Ecto neural progenitor cell (in vitro differentiated cells): ENCODE results near the gene CCBE1.

Experiments used
- DNase-seq: peaks from one replicate; pipeline ENCODE4 v3.0.0-alpha.2; 2018; ENCODE audit warnings: low spot score

CCBE1 gene

DNA sequence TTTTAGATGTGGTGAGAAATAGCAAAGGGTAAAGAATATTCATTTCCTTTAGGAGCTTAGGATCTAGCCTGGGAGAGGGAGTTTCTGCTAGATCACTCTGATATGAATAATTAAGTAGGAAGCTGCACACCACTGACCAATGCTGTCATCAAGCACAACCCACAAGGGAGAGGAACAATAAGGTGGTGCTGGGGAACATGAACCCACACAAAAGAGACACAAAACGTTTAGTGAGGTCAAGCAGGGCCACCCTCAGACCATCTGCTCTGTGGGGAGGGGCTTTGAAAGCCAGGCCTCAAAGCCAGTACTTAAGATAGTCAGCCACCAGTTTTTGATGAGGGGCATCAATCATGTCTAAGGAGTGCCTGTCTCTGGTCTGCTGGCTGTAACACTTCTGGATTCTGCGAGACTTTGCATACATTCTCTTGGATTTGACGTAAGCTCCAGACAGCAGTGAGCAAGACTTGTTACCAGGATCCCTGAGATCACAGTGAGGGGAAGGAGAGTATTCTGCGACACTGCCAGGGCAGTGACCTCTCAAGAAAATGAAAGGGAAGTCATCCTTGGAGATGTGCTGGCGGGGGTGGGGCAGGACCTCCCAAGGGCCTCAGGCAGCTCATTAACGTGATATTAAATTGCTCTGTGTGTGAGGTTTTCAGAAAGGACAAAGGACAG, 127.0 kb downstream of the CCBE1 start:
- peak; percentile 51 for DNase-seq

GRCh38 chr18:59569390-59569791, 127.8 kb downstream of the CCBE1 start:
- DNase-seq, result no peak

GRCh38 chr18:59567431-59567830, 129.8 kb downstream of the CCBE1 start:
- DNase-seq, result no peak

DNA sequence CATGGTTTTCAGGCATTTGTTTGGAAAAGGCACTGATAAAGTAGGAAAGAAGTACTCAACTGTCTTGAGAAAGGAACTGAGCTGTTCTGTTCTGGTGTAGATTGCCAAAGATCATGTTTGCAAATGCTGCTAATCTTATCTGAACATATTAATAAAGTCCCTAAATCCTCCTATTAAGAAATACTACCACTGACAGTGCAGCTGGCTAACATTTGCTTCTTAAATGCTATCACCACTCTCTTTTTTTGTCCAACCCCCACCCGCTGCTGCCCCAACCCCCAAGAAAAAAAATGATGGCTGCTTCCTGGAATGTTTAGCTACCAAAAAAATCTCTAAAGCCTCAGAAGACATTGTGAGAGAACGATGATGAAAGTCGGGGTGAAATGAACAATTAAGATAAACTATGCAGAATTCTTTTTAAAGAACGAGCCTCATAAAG, 130.7 kb downstream of the CCBE1 start:
- DNase-seq, result no peak

- DNase-seq, result no peak
Measured at GRCh38 chr18:59565957-59566356, 131.3 kb downstream of the CCBE1 start.

DNA sequence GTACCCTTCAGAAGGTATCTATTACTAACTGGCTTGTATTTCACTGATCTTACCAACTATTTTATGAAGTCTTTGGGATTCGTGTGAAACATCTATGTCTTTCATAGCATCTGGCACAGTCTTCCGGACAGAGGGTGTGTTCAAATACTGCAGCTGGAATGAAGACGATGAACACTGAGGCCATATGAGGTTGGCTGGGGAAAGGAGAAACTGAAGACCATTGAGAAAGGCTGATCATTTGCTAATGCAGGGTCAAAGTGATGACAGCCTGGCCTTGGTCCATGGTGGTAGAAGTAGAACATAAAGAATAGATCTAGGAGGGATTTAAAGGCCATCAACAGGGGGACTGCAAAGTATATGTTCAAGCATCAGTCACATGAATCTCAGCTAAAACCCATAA, 132.7 kb downstream of the CCBE1 start:
- no peak for DNase-seq

DNA sequence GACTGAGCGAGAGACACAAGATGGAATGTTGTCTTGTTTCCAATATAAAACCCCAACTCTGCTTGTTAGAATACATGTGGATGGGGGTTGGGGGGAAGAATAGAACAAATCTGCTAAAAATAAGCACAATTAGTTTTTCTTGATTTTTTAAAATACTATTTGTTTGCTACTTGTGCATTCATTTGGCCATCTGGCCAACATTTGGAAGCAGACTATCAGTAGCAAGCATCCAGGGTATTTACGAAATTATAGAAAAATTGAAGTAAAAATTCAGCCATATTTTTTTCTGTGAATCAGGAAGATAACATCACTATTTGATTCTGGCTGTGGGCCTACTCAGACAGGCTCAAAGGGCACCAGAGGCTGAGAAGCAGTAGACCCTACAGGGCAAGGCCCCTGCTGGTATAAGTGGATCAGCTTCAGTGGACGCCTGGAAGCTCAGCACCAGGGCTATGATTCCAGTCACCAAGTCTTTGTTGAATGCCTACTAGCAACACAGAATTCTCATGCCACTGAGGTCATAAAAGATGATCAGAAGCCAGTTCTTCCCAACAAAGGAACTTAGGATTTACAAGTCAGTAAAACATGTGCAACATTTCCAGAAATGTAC, 133.9 kb downstream of the CCBE1 start:
- DNase-seq, result no peak

GRCh38 chr18:59562751-59563150, 134.5 kb downstream of the CCBE1 start:
- no peak for DNase-seq

DNA sequence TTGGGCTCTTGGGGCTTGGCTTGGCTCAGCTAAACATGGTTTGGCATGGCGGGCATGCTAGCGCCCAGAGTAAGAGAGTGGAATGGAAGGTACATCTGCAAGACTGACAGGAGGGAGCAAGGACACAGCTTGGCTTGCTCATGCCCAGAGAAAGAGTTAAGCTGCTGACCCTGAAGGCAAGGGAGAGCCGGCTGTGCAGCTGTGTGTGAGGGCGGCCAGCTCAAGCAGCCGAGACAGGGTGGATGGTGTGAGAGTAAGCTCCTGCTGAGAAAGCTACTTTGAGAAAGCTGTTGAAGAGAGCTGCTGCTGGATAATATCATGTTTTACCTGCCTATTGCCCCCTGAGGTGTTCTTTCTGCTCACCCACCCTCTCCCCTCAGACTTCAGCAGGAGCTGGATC, 135.6 kb downstream of the CCBE1 start:
- no peak for DNase-seq

DNA sequence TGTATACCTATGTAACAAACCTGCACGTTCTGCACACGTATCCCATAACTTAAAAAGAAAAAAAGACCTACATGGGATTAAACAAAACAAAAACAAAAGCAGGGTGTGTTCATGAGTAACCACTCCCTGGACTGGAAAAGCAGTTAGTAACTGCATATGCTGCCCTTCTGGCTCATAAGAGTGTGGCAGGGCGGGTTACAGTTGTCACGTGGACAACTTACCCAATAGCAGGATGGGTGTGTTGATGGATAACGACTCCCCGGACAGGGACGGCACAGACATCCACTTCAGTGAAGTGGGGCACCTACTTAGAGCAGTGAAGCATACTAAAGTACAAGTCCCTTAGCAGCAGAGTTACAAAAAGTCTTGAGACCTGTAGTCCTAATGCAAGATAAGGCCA, 136.7 kb downstream of the CCBE1 start:
- no peak for DNase-seq

GRCh38 chr18:59559528-59559927, 137.7 kb downstream of the CCBE1 start:
- no peak for DNase-seq

DNA sequence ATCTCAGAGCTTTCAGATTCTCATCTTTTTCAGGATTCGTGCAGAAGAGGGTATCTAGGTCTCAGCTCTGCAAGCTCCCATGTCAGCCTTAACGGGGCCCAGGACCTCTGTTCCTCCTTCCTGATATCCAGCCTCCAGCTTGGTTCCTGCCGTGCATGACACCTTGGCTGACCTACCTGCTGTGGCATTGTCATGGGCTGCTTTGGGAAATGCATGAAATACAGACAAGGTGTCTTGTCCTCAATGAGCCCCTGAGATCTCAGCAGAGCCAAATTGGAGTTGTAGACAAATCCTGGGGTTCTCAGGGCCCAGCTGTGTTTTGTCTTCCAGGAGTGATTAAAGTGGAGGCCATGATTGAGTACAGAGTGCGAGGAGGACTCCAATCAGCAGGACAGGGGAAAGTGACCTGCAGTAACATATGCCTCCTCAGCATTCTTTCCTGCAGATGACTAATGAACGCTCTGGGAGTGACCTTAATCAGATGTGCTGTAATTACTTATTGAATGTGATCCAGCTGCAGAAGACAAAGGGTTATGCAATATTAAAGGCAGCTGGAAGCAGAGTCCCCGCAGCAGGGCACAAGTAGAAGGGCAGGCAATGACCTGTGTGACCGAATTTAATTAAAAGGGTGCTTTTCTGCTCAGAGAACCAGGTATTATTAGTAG, 141.1 kb downstream of the CCBE1 start:
- no peak for DNase-seq

GRCh38 chr18:59554796-59555335, 142.4 kb downstream of the CCBE1 start:
- DNase-seq, result no peak

GRCh38 chr18:59553273-59553870, 143.9 kb downstream of the CCBE1 start:
- DNase-seq, result no peak

DNA sequence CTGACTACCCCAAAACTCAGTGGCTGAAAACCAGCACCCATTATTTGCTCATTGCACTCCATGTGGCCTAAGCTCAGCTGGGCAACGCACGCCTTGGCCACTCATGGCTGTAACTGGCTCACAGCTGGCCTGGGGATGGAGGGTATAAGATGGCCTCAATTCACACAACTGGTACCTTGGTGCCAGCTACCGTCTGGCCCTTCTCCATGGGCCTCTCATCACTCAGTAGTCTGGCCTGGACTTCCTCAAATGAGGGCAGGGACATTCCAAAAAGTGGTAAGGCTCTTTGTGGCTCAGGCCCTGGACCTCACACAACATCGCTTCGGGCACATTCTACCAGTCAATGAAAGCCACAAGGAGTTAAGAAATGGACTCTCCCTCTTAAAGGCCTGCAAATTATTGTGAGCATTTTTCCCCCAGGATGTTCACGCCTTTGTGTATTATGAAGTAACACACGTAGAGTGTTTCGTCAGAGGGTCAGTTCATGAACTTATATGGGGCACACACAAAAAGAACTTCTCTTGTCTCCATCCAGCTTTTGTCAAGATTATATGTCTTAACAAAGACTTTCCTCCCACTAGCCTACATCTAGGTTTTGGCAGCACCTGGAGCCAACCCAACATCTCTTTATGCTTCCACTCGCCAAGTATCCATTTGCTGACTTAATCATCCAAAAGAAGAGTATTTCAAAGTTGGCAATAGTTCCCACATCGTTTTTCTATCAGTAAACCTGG, 145.2 kb downstream of the CCBE1 start:
- DNase-seq, result no peak

GRCh38 chr18:59550174-59550516, 147.1 kb downstream of the CCBE1 start:
- no peak for DNase-seq

GRCh38 chr18:59549503-59550173, 147.6 kb downstream of the CCBE1 start:
- DNase-seq, result no peak

- no peak for DNase-seq
Measured at GRCh38 chr18:59547581-59548182, 149.5 kb downstream of the CCBE1 start.

DNA sequence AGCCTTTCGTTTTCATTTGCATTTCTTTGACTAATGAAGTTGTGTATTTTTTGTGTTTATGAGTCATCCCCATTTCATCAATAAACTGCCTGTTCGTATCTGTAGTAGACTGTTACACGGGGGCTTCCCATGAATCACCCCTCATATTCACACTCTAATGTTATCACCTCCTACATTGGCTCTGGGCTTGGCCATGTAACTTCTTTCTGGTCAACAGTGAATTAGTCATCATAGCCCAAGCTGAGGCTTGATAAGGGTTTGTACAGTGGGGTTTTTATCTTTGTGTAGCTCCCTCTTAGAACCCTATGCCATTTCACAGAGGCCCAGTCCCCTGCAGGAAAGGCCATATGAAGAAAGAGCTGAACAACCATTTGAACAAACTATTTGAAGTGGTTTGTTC, 151.0 kb downstream of the CCBE1 start:
- DNase-seq, result no peak

- DNase-seq, result no peak
Measured at GRCh38 chr18:59540780-59541179, 156.4 kb downstream of the CCBE1 start.

GRCh38 chr18:59540346-59540745, 156.9 kb downstream of the CCBE1 start:
- DNase-seq, result no peak
